Gastrocnemius medialis (tissue), 4 donors: ENCODE data around the gene CACNA1S.

ENCODE experiments used
- POLR2A ChIP-seq, 2 donors: fragments of 450-650 bp; IDR thresholded peaks; one replicate each; pipeline ENCODE4 v1.6.1; 2017; ENCODE audit warnings: antibody characterized with exemption in 2 of 2, mild to moderate bottlenecking in 2 of 2, moderate library complexity in 2 of 2
- TF ChIP-seq, protein P1 (sequence below), 5 experiments: fragments of 450-650 bp in 3 of 5; fragments of 200-600 bp in 2 of 5; sonication (generic) in 2 of 5; IDR thresholded peaks in 4 of 5; conservative IDR thresholded peaks in 1 of 5; 1 replicate in 4 of 5; 2 replicates in 1 of 5; pipeline ENCODE4 v1.5.1; 2016 to 2019; ENCODE audit warnings: antibody characterized with exemption in 5 of 5, mild to moderate bottlenecking in 3 of 5, moderate library complexity in 3 of 5

DNA sequence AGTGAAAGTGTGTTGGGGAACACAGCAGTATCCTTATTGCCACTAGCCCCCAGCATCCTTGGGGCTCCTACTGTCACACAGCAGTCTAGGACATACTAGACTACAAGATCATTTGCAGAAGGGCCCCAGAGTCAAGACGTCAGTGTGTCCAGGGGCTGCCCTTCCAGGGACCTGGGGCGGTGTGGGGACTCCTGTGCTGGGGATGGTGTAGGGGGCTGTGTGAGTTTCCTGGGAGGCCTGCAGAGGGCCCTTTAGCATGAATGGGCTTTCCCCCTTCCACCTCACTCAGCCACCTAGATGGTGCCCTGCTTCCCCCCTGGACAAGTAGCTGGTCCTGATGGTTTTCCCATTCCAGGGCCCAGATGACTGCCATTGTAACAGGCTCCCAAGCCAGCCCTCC lies 71.2 kb downstream of the CACNA1S start:
- TF ChIP-seq, protein P1, sequence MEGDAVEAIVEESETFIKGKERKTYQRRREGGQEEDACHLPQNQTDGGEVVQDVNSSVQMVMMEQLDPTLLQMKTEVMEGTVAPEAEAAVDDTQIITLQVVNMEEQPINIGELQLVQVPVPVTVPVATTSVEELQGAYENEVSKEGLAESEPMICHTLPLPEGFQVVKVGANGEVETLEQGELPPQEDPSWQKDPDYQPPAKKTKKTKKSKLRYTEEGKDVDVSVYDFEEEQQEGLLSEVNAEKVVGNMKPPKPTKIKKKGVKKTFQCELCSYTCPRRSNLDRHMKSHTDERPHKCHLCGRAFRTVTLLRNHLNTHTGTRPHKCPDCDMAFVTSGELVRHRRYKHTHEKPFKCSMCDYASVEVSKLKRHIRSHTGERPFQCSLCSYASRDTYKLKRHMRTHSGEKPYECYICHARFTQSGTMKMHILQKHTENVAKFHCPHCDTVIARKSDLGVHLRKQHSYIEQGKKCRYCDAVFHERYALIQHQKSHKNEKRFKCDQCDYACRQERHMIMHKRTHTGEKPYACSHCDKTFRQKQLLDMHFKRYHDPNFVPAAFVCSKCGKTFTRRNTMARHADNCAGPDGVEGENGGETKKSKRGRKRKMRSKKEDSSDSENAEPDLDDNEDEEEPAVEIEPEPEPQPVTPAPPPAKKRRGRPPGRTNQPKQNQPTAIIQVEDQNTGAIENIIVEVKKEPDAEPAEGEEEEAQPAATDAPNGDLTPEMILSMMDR (IDR thresholded peaks at IDR 0.05 in 4 of 5, conservative IDR thresholded peaks at IDR 0.05 in 1 of 5), result no peak
- TF ChIP-seq POLR2A (IDR thresholded peaks at IDR 0.05), result no peak
